NCI-H345 treated with DMSO at 0.1 percent for 48 hours (cell line): Measurements from ENCODE around the gene SCGB1C1.

ENCODE experiments used
- DNase-seq: peaks from one replicate; lab custom pipeline; 2025; ENCODE audit not compliant: unreplicated experiment; lab: John Stamatoyannopoulos, UW

The SCGB1C1 gene

GRCh38 chr11:241634-242033 lies 48.8 kb downstream of the SCGB1C1 start:
- DNase-seq: no peak
